Panc1 (cell line): Measurements from ENCODE around the gene TRIM43B. TPM values are rescaled to one million over a fixed set of nuclear protein-coding genes. Genes with fewer than 3 reads are reported as not detected.

Experiments used
- ATAC-seq: fragments of 200-7000 bp; cut with Tn5 transposase; 2 replicates; pipeline ENCODE4 v1.9.1; 2020; ENCODE audit warnings: mild to moderate bottlenecking, moderate library complexity
- BruUV-seq: library from RNA; stranded (reverse); fragments of 400-500 nt; replicated peaks from 2 replicates; lab custom pipeline; 2021; lab: Mats Ljungman, UMichigan
- CTCF ChIA-PET: fragments of 300-600 bp; sonication (Branson Sonifier 250); formaldehyde crosslinking; loops from one replicate; lab custom pipeline; 2022; ENCODE audit warnings: antibody characterized with exemption; lab: Charles Lee
- POLR2A ChIA-PET: fragments of 300-600 bp; sonication (Branson Sonifier 250); formaldehyde crosslinking; loops from one replicate; lab custom pipeline; 2022; ENCODE audit warnings: antibody characterized with exemption; lab: Charles Lee
- DNase-seq: peaks from one replicate; pipeline ENCODE4 v3.0.0-alpha.2; 2010; ENCODE audit warnings: low read depth, low spot score
- H3K27ac ChIP-seq: 2 replicates; pipeline ENCODE4 v1.5.1; 2011; ENCODE audit warnings: mild to moderate bottlenecking, low read length, inconsistent platforms
- H3K27me3 ChIP-seq: fragments of 200-500 bp; sonication (Bioruptor generic); 2 replicates; pipeline ENCODE4 v1.6.0; 2014; ENCODE audit warnings: low read length, inconsistent platforms; ENCODE audit not compliant: control insufficient read depth, insufficient read depth
- H3K36me3 ChIP-seq: fragments of 200-500 bp; sonication (Bioruptor generic); 2 replicates; pipeline ENCODE4 v1.5.1; 2014; ENCODE audit warnings: inconsistent platforms, mild to moderate bottlenecking, low read length, moderate library complexity; ENCODE audit not compliant: control insufficient read depth, insufficient read depth
- H3K4me1 ChIP-seq: 2 replicates; pipeline ENCODE4 v1.5.1; 2011; ENCODE audit warnings: inconsistent platforms, mild to moderate bottlenecking, low read length, moderate library complexity; ENCODE audit not compliant: control insufficient read depth, insufficient read depth
- H3K4me3 ChIP-seq, 2 experiments: 2 replicates each; pipeline ENCODE4 v1.5.1; 2011 to 2012; ENCODE audit warnings: low read depth in 2 of 2, low read length in 2 of 2, mild to moderate bottlenecking in 2 of 2, inconsistent platforms in 1 of 2, moderate library complexity in 1 of 2
- H3K9me3 ChIP-seq: fragments of 200-500 bp; sonication (Bioruptor generic); 2 replicates; pipeline ENCODE4 v1.5.1; 2014; ENCODE audit warnings: low read depth, mild to moderate bottlenecking, inconsistent platforms, low read length, moderate library complexity; ENCODE audit not compliant: control insufficient read depth, insufficient read depth
- POLR2AphosphoS5 ChIP-seq: IDR thresholded peaks from 2 replicates; pipeline ENCODE4 v1.6.1; 2012; ENCODE audit warnings: mild to moderate bottlenecking, low read depth, low read length, moderate library complexity
- SIN3A ChIP-seq: IDR thresholded peaks from 2 replicates; pipeline ENCODE4 v1.6.1; 2012; ENCODE audit warnings: low read depth, mild to moderate bottlenecking, low read length, moderate library complexity, borderline replicate concordance; ENCODE audit not compliant: insufficient read depth
- TCF7L2 ChIP-seq: IDR thresholded peaks from 2 replicates; pipeline ENCODE4 v1.6.1; 2011; ENCODE audit warnings: mild to moderate bottlenecking, low read depth, low read length, inconsistent platforms
- in situ Hi-C: cut with HindIII; loops from 2 replicates; pipeline ENCODE4 v1.10.0; 2016; ENCODE audit warnings: low sequenced_read_pairs, low pct_unique_long_range_greater_than_20kb
- intact Hi-C: fragments of 100-400 bp; cut with micrococcal nuclease; formaldehyde crosslinking; loops from one replicate; pipeline ENCODE4 v1.10.0; 2022; ENCODE audit not compliant: unreplicated experiment
- total RNA-seq: library from RNA; stranded (reverse); gene quantifications from one replicate; pipeline ENCODE4 v1.2.1, GENCODE V29; 2021; ENCODE audit not compliant: unreplicated experiment
- TF ChIP-seq, protein P1 (sequence below): fragments of 450-650 bp; IDR thresholded peaks from 2 replicates; pipeline ENCODE4 v1.5.1; 2017; ENCODE audit warnings: mild to moderate bottlenecking
- TF ChIP-seq, protein P2 (sequence below), 2 experiments: IDR thresholded peaks; 2 replicates each; pipeline ENCODE4 v1.6.1; 2011 to 2012; ENCODE audit warnings: low read depth in 2 of 2, control low read depth in 1 of 2, low read length in 1 of 2, mild to moderate bottlenecking in 1 of 2, moderate library complexity in 1 of 2; ENCODE audit not compliant: insufficient read depth in 1 of 2

TRIM43B gene
- total RNA-seq, 1 experiment from 2014 or later, result not detected

DNA sequence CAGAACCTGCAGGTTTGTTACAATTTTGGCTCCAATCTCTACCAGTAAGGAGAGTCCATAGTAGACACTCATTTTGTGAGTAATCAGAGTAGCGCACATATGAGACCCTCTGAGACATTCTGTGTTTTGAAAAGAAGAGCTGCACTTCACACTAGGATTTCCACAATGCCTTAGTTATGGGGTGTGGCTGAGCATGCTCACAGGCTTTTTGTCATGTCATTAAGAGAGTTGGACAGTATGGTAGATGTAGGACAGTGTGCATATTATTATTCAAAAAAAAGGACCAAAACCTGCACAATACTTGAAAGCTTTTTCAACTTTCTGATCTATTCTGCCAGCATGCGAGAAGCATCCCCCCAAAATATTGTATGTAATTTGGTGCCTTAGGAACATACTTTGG is 24.9 kb upstream of the TRIM43B start:
- BruUV-seq, result no TSS peak
- no peaks in the 10 kb centered on the region for H3K4me1 ChIP-seq
- in situ Hi-C loops (no loop called here), intact Hi-C loops (no loop called here)
- CTCF ChIA-PET, result interaction anchor here (0.6 to 1.0 kb wide), 2 partner anchors 219 to 431 kb away, joined by 3 to 5 read pairs; no protein-coding TSS in a partner anchor
- no peaks in the 10 kb centered on the region for H3K27me3 ChIP-seq
- ATAC-seq, result no peak
- no peaks in the 10 kb centered on the region for H3K9me3 ChIP-seq
- TF ChIP-seq, protein P1, sequence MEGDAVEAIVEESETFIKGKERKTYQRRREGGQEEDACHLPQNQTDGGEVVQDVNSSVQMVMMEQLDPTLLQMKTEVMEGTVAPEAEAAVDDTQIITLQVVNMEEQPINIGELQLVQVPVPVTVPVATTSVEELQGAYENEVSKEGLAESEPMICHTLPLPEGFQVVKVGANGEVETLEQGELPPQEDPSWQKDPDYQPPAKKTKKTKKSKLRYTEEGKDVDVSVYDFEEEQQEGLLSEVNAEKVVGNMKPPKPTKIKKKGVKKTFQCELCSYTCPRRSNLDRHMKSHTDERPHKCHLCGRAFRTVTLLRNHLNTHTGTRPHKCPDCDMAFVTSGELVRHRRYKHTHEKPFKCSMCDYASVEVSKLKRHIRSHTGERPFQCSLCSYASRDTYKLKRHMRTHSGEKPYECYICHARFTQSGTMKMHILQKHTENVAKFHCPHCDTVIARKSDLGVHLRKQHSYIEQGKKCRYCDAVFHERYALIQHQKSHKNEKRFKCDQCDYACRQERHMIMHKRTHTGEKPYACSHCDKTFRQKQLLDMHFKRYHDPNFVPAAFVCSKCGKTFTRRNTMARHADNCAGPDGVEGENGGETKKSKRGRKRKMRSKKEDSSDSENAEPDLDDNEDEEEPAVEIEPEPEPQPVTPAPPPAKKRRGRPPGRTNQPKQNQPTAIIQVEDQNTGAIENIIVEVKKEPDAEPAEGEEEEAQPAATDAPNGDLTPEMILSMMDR, result no peak
- TF ChIP-seq SIN3A (no peak), TCF7L2 (no peak), POLR2AphosphoS5 (no peak)
- TF ChIP-seq, protein P2, sequence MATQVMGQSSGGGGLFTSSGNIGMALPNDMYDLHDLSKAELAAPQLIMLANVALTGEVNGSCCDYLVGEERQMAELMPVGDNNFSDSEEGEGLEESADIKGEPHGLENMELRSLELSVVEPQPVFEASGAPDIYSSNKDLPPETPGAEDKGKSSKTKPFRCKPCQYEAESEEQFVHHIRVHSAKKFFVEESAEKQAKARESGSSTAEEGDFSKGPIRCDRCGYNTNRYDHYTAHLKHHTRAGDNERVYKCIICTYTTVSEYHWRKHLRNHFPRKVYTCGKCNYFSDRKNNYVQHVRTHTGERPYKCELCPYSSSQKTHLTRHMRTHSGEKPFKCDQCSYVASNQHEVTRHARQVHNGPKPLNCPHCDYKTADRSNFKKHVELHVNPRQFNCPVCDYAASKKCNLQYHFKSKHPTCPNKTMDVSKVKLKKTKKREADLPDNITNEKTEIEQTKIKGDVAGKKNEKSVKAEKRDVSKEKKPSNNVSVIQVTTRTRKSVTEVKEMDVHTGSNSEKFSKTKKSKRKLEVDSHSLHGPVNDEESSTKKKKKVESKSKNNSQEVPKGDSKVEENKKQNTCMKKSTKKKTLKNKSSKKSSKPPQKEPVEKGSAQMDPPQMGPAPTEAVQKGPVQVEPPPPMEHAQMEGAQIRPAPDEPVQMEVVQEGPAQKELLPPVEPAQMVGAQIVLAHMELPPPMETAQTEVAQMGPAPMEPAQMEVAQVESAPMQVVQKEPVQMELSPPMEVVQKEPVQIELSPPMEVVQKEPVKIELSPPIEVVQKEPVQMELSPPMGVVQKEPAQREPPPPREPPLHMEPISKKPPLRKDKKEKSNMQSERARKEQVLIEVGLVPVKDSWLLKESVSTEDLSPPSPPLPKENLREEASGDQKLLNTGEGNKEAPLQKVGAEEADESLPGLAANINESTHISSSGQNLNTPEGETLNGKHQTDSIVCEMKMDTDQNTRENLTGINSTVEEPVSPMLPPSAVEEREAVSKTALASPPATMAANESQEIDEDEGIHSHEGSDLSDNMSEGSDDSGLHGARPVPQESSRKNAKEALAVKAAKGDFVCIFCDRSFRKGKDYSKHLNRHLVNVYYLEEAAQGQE (IDR thresholded peaks at IDR 0.05; ENCODE audit: insufficient read depth in 1 of 2, low read depth in 2 of 2, low read length in 1 of 2), result no peak
- H3K4me3 ChIP-seq, result no peak overlapping the region
- no peaks in the 10 kb centered on the region for H3K36me3 ChIP-seq
- DNase-seq, result no peak
- POLR2A ChIA-PET, result no interaction called here
- no peak overlapping the region for H3K27ac ChIP-seq

DNA sequence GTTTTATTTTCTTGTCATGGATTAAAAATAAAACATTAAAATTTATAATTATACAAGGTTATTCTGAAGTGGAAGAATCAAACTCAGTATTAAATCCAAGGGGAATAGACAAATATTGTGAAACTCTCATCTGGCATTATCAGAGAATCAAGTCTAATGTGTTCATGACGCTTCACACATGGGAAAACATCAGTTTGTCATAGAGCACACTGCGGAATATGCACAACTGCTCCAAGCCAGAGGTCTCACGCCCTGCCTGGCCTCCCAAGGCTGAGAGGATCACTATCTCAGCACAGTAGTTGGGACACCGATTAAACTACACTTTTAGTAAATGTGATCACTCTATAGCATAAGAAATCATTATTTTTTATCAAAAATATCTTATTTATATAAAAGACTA is 20.7 kb upstream of the TRIM43B start:
- CTCF ChIA-PET, result no interaction called here
- H3K36me3 ChIP-seq, result no peaks in the 10 kb centered on the region
- H3K9me3 ChIP-seq, result no peaks in the 10 kb centered on the region
- no peaks in the 10 kb centered on the region for H3K4me1 ChIP-seq
- in situ Hi-C loops (no loop called here), intact Hi-C loops (no loop called here)
- POLR2A ChIA-PET, result no interaction called here
- peaks cover 4% of the 10 kb centered on the region; the same call in 1 of the 2 replicates for H3K27me3 ChIP-seq
- no TSS peak for BruUV-seq
- H3K4me3 ChIP-seq, result no peak overlapping the region
- TF ChIP-seq, protein P1, result no peak
- TF ChIP-seq TCF7L2 (no peak), POLR2AphosphoS5 (no peak), SIN3A (no peak)
- TF ChIP-seq, protein P2 (IDR thresholded peaks at IDR 0.05; ENCODE audit: insufficient read depth in 1 of 2, low read depth in 2 of 2, low read length in 1 of 2), result no peak
- DNase-seq (no peak), ATAC-seq (no peak)
- H3K27ac ChIP-seq, result no peak overlapping the region
